Right lobe of liver (tissue), 4 donors: ENCODE measurements around the gene SYNGR3.

Experiments used
- CTCF ChIP-seq, 4 donors: fragments of 200-600 bp in 3 of 4; fragments of 450-650 bp in 1 of 4; IDR thresholded peaks; one replicate each; pipeline versions ENCODE4 v1.5.1 to v1.8.0; 2016 to 2022; ENCODE audit warnings: antibody characterized with exemption in 4 of 4, mild to moderate bottlenecking in 2 of 4
- POLR2A ChIP-seq: fragments of 450-650 bp; IDR thresholded peaks from one replicate; pipeline ENCODE4 v1.6.1; 2017; ENCODE audit warnings: antibody characterized with exemption, mild to moderate bottlenecking
- donor health status: DM: no; HTN: no; CAD: no.
- donor health status: DM: no; HTN: no; CAD: no.
- donor health status: DM: no; HTN: yes; CAD: no.

GRCh38 chr16:2042986-2043666 is 53.4 kb downstream of the SYNGR3 start:
- TF ChIP-seq CTCF (IDR thresholded peaks at IDR 0.05) (no peak), POLR2A (no peak)
